Progenitor cell of endocrine pancreas (in vitro differentiated cells): ENCODE results near the gene AGRP. TPM values are rescaled to one million over a fixed set of nuclear protein-coding genes. Genes with fewer than 3 reads are reported as not detected.

Source experiments
- DNase-seq: peaks from one replicate; pipeline ENCODE4 v3.0.0; 2021; ENCODE audit warnings: low spot score; ENCODE audit not compliant: unreplicated experiment
- H3K27ac Mint-ChIP-seq: 2 replicates; pipeline ENCODE4 v1.8.0; 2021; ENCODE audit warnings: mild to moderate bottlenecking, moderate library complexity, mixed read lengths
- H3K27me3 Mint-ChIP-seq: 2 replicates; pipeline ENCODE4 v1.8.0; 2021; ENCODE audit warnings: mixed read lengths
- H3K36me3 Mint-ChIP-seq: 2 replicates; pipeline ENCODE4 v1.8.0; 2022; ENCODE audit warnings: mixed read lengths; ENCODE audit not compliant: insufficient read depth
- H3K4me1 Mint-ChIP-seq: 2 replicates; pipeline ENCODE4 v1.8.0; 2021; ENCODE audit warnings: low read depth, mixed read lengths
- H3K4me3 Mint-ChIP-seq: 2 replicates; pipeline ENCODE4 v1.8.0; 2021; ENCODE audit warnings: low read depth, mild to moderate bottlenecking, moderate library complexity, mixed read lengths
- H3K9me3 Mint-ChIP-seq: 2 replicates; pipeline ENCODE4 v1.8.0; 2021; ENCODE audit warnings: low read depth, mixed read lengths
- total RNA-seq: library from RNA; stranded (reverse); gene quantifications from 2 replicates; pipeline ENCODE4 v1.2.1, GENCODE V29; 2021
- TF ChIP-seq, protein P1 (sequence below): fragments of 200-600 bp; sonication (generic); IDR thresholded peaks from one replicate; pipeline ENCODE4 v1.5.0; 2021; ENCODE audit warnings: antibody characterized with exemption, mild to moderate bottlenecking; ENCODE audit not compliant: unreplicated experiment

Gene AGRP
- total RNA-seq, 1 donor from 2014 or later: not detected

DNA sequence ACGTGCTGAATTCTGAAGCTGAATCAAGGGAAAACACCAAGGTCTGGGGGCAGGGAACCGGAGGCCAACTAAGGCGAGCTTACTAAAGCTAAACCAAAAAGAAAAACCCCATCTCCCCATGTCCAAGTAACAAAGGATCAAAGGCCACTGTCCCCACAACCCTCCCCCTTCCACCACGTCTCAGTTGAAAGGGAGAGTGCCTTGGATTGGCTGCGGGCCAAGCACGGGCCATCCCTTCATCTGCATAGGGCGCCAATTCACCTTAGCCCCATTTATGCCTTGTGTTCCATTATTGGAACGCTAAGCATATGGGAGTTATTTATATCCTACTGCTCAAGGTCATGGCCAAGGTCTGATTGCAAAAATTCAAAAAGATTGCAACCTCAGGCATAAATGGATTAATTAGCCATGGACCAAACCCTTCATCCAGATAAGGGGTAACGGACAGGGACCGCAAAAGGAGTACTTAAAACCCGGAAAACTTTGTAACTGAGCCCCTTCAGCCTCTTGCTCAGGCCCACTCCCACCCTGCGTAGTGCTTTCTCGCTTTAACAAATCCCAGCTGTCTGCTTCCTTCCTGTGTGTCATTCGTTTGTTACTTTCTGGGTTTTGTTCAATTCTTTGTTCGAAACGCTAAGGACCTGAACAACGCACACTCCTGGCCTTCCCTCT lies 1.6 kb downstream of the AGRP start:
- peak overlapping the region; percentile 100 for H3K4me3 Mint-ChIP-seq
- peaks cover 24% of the 10 kb centered on the region for H3K4me1 Mint-ChIP-seq
- no peak for DNase-seq
- TF ChIP-seq, protein P1, sequence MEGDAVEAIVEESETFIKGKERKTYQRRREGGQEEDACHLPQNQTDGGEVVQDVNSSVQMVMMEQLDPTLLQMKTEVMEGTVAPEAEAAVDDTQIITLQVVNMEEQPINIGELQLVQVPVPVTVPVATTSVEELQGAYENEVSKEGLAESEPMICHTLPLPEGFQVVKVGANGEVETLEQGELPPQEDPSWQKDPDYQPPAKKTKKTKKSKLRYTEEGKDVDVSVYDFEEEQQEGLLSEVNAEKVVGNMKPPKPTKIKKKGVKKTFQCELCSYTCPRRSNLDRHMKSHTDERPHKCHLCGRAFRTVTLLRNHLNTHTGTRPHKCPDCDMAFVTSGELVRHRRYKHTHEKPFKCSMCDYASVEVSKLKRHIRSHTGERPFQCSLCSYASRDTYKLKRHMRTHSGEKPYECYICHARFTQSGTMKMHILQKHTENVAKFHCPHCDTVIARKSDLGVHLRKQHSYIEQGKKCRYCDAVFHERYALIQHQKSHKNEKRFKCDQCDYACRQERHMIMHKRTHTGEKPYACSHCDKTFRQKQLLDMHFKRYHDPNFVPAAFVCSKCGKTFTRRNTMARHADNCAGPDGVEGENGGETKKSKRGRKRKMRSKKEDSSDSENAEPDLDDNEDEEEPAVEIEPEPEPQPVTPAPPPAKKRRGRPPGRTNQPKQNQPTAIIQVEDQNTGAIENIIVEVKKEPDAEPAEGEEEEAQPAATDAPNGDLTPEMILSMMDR: no peak
- H3K36me3 Mint-ChIP-seq: no peaks in the 10 kb centered on the region
- peak overlapping the region; percentile 100 for H3K27ac Mint-ChIP-seq
- no peaks in the 10 kb centered on the region for H3K27me3 Mint-ChIP-seq
- H3K9me3 Mint-ChIP-seq: no peaks in the 10 kb centered on the region

DNA sequence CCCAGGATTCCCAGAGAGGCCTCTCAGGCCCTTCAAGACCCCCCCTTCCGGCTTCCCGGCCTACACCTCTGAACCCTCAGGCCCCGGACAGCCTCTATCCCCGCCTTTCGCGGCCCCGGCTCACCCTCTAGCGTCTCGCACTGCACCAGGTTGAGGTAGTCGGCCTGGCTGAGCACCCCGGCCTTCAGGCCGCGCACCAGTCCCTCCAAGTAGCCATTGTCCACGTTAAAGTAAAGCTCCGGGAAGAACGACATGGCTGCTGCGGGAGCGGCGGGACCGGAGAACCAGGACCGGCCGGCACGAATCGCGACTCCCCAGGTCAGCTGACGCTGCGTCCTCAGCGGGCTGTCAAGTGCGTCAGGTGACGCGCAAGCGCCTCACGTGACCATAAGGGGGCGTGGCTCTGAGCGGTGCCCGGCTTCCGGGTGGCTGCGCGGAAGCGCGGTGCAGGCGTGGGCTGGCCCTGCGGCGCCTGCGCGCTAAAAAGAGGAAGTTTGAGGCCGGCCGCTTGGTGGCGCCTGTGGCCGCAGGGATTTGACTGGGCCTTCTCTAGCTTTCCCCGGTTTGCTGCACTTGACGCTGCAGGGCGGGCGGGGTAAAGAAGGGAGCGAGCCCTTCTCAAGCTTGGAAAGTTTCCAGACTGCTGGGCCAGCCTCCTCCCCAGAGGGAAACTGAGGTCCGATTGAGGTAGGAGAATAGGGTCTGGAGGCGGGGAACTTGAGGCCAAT lies 2.4 kb downstream of the AGRP start, which contains the start of gene ATP6V0D1:
ATP6V0D1 (minus strand) TSS at position 325 of the 728 bp plus-strand sequence; CDS start at position 254, 71 bp downstream.
- peak within 1 kb of the TSS; percentile 100 for H3K27ac Mint-ChIP-seq
- H3K4me3 Mint-ChIP-seq: peak within 1 kb of the TSS; percentile 100
- peak; percentile 99 for DNase-seq
- H3K36me3 Mint-ChIP-seq: no peaks in the 10 kb centered on the region
- H3K4me1 Mint-ChIP-seq: peaks cover 24% of the 10 kb centered on the region
- TF ChIP-seq, protein P1: peak; percentile 95
- H3K9me3 Mint-ChIP-seq: no peaks in the 10 kb centered on the region
- H3K27me3 Mint-ChIP-seq: no peaks in the 10 kb centered on the region

DNA sequence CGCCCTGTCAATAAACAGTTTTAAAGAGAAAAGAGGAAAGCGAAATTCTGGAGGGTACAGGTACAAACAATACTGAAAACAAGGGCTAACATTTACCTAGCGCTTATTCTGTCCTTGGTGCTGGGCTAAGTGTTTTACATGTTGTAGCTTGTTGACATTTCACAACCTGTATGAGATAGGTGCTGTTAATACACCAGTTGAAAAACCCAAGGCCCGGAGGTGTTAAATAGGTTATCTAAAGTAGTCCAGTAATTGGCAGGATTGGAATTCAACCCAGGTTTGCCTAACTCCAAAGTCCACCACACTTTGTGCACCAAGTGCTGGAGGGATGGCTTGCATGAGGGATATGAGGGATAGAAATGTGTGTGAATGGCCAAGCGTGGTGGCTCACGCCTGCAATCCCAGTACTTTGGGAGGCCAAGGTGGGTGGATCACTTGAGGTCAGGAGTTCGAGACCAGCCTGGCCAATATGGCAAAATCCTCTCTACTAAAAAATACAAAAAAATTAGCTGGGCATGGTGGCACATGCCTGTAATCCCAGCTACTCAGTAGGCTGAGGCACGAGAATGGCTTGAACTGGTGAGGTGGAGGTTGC lies 5.3 kb downstream of the AGRP start:
- H3K36me3 Mint-ChIP-seq: no peaks in the 10 kb centered on the region
- peaks cover 24% of the 10 kb centered on the region for H3K4me1 Mint-ChIP-seq
- peak overlapping the region; percentile 35 for H3K4me3 Mint-ChIP-seq
- no peak for DNase-seq
- H3K9me3 Mint-ChIP-seq: no peaks in the 10 kb centered on the region
- no peaks in the 10 kb centered on the region for H3K27me3 Mint-ChIP-seq
- TF ChIP-seq, protein P1: no peak
- H3K27ac Mint-ChIP-seq: peak overlapping the region; percentile 81

DNA sequence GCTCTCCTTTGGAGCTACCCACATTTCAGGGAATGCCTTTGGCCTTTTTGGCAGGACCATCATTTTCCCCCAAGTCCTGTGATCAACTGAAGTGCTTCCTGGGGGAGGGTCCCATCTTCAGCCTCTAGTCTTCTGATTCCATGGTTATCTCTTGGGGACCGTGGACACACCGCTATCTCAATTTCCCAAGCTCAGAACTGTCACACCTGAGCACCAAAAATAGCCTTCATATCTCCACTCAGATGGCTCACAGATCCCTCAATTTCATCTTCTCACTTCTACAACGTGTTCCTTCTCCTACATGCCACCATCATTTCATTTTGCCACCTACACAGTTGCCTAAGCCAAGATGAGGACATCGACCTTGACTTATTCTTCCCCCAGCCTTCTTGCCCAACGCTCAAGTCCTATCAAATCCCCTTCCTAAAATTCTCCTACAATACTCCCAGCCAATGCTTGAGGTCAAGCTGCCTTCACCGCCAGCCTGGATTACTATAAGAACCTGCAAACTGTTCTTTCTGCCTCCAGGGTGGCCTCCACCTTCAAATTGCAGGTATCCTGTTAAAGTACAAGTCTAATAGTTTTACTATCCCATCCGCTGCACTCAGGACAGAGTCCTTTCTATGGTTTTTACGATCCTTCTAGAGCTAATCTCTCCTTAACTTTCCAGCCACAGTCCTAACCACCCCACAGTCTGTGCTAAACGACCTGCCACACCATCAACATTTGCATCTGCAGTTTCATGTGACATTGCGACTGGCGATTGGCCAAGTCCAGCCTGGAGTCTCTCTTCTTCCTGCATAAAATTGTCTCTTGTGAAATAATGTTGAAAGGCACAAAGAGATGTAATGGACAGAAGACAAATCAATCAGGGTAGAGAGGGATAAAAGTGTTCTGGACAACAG lies 8.5 kb downstream of the AGRP start:
- Mint-ChIP-seq H3K27me3 (no peaks in the 10 kb centered on the region), H3K36me3 (peaks cover 2% of the 10 kb centered on the region), H3K27ac (no peak overlapping the region), H3K4me1 (peaks cover 10% of the 10 kb centered on the region), H3K9me3 (no peaks in the 10 kb centered on the region), H3K4me3 (no peak overlapping the region)
- TF ChIP-seq, protein P1: no peak
- no peak for DNase-seq
